Natural killer cell (primary cell): ENCODE results near the gene ENTREP1. TPM values are rescaled to one million over a fixed set of nuclear protein-coding genes. Genes with fewer than 3 reads are reported as not detected.
A peak's percentile ranks its signal among the peaks of the same experiment; 100 is the strongest.

ENCODE experiments used
- ATAC-seq, 3 donors: fragments of 150-1000 bp in 2 of 3; fragments of 200-7000 bp in 1 of 3; cut with Tn5 transposase; 1 replicate in 1 of 3; 2 replicates in 2 of 3; pipeline ENCODE4 v1.10.0; 2021; ENCODE audit warnings: mild to moderate bottlenecking in 2 of 3, moderate library complexity in 2 of 3
- DNase-seq, 2 donors: peaks; one replicate each; pipeline versions ENCODE4 v3.0.0 to v3.0.0-alpha.2; 2013 to 2021; ENCODE audit warnings: mixed read lengths in 1 of 2
- H3K27ac ChIP-seq: one replicate; pipeline ENCODE4 v1.5.1; 2013; ENCODE audit warnings: mild to moderate bottlenecking, low read length
- H3K27me3 ChIP-seq: one replicate; pipeline ENCODE4 v1.6.1; 2013; ENCODE audit warnings: low read length; ENCODE audit not compliant: control insufficient read depth, insufficient read depth
- H3K36me3 ChIP-seq: one replicate; pipeline ENCODE4 v1.6.1; 2013; ENCODE audit warnings: low read length; ENCODE audit not compliant: control insufficient read depth, insufficient read depth
- H3K4me1 ChIP-seq: one replicate; pipeline ENCODE4 v1.6.1; 2013; ENCODE audit warnings: low read length; ENCODE audit not compliant: control insufficient read depth, insufficient read depth
- H3K4me3 ChIP-seq: one replicate; pipeline ENCODE4 v1.5.1; 2013; ENCODE audit warnings: low read length
- H3K9me3 ChIP-seq: one replicate; pipeline ENCODE4 v1.6.1; 2013; ENCODE audit warnings: low read length; ENCODE audit not compliant: control insufficient read depth, insufficient read depth
- H3K27ac Mint-ChIP-seq, 2 donors: one replicate each; pipeline ENCODE4 v1.8.0; 2022; ENCODE audit warnings: mild to moderate bottlenecking in 2 of 2, mixed read lengths in 2 of 2, moderate library complexity in 1 of 2
- H3K27me3 Mint-ChIP-seq, 2 donors: one replicate each; pipeline ENCODE4 v1.8.0; 2022; ENCODE audit warnings: low read depth in 2 of 2, mixed read lengths in 2 of 2
- H3K36me3 Mint-ChIP-seq: one replicate; pipeline ENCODE4 v1.8.0; 2022; ENCODE audit warnings: mixed read lengths
- H3K4me1 Mint-ChIP-seq, 2 donors: one replicate each; pipeline ENCODE4 v1.8.0; 2022; ENCODE audit warnings: mixed read lengths in 2 of 2
- H3K4me3 Mint-ChIP-seq: one replicate; pipeline ENCODE4 v1.8.0; 2022; ENCODE audit warnings: mild to moderate bottlenecking, moderate library complexity, mixed read lengths
- H3K9me3 Mint-ChIP-seq, 2 donors: one replicate each; pipeline ENCODE4 v1.8.0; 2022; ENCODE audit warnings: mixed read lengths in 2 of 2
- WGBS: methylation state at CpG from one replicate; pipeline ENCODE4 v1.1.7; 2013; ENCODE audit warnings: missing lambda C conversion rate; ENCODE audit not compliant: insufficient coverage; 5-methylcytosine and 5-hydroxymethylcytosine counted together
- intact Hi-C: fragments of 100-400 bp; cut with micrococcal nuclease; formaldehyde crosslinking; loops from one replicate; pipeline ENCODE4 v1.14.2; 2022
- total RNA-seq, 4 donors: library from RNA; stranded (reverse); fragments of 120-200 nt in 1 of 4; gene quantifications; one replicate each; pipeline versions ENCODE4 v1.2.3 to v1.2.4, GENCODE V29; 2013 to 2022
- TF ChIP-seq, protein P1 (sequence below): fragments of 200-600 bp; IDR thresholded peaks from one replicate; pipeline ENCODE4 v1.8.0; 2022; ENCODE audit warnings: antibody characterized with exemption

The ENTREP1 gene
- total RNA-seq, 3 donors from 2014 or later (not counting 1 experiment from before 2014, with no cell fraction given): not detected

DNA sequence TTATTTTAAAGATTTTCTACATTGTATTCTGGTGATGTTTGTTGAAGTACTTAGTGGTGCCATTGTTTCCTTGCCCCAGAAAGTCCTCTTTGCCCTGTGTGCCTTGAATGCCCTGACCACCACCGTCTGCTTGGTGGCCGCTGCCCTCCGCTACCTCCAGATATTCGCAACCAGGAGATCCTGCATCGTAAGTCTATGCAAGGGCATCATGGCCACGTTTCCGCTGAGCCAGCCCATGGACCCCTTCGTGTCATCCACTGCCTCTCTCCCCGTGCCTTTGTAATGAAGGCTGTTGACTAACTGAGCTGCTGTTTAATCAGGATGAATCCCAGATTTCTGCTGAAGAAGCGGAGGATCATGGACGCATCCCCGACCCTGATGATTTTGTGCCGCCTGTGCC is 52.3 kb downstream of the ENTREP1 start:
- no peak for ATAC-seq
- Mint-ChIP-seq H3K27ac (no peak overlapping the region), H3K27me3 (no peaks in the 10 kb centered on the region), H3K4me3 (no peak overlapping the region), H3K4me1 (no peaks in the 10 kb centered on the region), H3K9me3 (no peaks in the 10 kb centered on the region), H3K36me3 (no peaks in the 10 kb centered on the region)
- Histone ChIP-seq H3K27ac (no peak overlapping the region), H3K36me3 (no peaks in the 10 kb centered on the region), H3K27me3 (no peaks in the 10 kb centered on the region), H3K4me3 (no peak overlapping the region), H3K9me3 (no peaks in the 10 kb centered on the region), H3K4me1 (no peaks in the 10 kb centered on the region)
- no peak for DNase-seq
- TF ChIP-seq, protein P1, sequence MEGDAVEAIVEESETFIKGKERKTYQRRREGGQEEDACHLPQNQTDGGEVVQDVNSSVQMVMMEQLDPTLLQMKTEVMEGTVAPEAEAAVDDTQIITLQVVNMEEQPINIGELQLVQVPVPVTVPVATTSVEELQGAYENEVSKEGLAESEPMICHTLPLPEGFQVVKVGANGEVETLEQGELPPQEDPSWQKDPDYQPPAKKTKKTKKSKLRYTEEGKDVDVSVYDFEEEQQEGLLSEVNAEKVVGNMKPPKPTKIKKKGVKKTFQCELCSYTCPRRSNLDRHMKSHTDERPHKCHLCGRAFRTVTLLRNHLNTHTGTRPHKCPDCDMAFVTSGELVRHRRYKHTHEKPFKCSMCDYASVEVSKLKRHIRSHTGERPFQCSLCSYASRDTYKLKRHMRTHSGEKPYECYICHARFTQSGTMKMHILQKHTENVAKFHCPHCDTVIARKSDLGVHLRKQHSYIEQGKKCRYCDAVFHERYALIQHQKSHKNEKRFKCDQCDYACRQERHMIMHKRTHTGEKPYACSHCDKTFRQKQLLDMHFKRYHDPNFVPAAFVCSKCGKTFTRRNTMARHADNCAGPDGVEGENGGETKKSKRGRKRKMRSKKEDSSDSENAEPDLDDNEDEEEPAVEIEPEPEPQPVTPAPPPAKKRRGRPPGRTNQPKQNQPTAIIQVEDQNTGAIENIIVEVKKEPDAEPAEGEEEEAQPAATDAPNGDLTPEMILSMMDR: no peak
- intact Hi-C loops: loop anchor here (10.0 kb wide), 1 partner anchor 48 kb away; no protein-coding TSS in a partner anchor
- 94% methylated on average over 13 of the region's 13 CpGs for WGBS

DNA sequence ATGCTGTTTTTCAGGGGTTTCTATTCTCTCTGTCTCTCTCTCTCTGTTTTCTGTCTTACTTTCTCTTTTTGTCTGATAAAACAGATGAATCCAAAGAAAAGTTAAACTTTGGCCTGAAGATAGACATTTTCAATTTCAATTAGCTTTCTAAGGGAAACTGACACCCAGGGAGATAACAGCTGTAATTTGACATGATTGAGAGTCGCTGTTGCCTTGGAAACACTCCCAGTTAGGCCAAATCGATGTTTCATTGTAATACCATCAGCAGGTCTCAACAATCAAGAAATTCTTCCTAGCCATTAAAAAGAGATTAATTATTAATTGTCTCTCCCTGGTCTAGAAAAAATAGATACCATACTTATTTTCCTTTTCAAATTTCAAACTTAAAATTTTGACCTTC is 53.0 kb downstream of the ENTREP1 start:
- ATAC-seq: no peak
- no peak for DNase-seq
- Mint-ChIP-seq H3K27me3 (no peaks in the 10 kb centered on the region), H3K4me3 (no peak overlapping the region), H3K9me3 (no peaks in the 10 kb centered on the region), H3K27ac (no peak overlapping the region), H3K4me1 (no peaks in the 10 kb centered on the region), H3K36me3 (no peaks in the 10 kb centered on the region)
- no peaks in the 10 kb centered on the region for H3K4me1 ChIP-seq
- no peaks in the 10 kb centered on the region for H3K27me3 ChIP-seq
- WGBS: 100% methylated on average over 2 of the region's 2 CpGs
- no peaks in the 10 kb centered on the region for H3K36me3 ChIP-seq
- H3K9me3 ChIP-seq: no peaks in the 10 kb centered on the region
- intact Hi-C loops: loop anchor here (10.0 kb wide), 1 partner anchor 47 kb away; no protein-coding TSS in a partner anchor
- no peak overlapping the region for H3K4me3 ChIP-seq
- TF ChIP-seq, protein P1: no peak
- H3K27ac ChIP-seq: no peak overlapping the region

- Histone ChIP-seq H3K4me3 (no peak overlapping the region), H3K9me3 (no peaks in the 10 kb centered on the region), H3K4me1 (no peaks in the 10 kb centered on the region), H3K27me3 (no peaks in the 10 kb centered on the region), H3K36me3 (no peaks in the 10 kb centered on the region), H3K27ac (no peak overlapping the region)
- H3K36me3 Mint-ChIP-seq: no peaks in the 10 kb centered on the region
- H3K4me1 Mint-ChIP-seq: no peaks in the 10 kb centered on the region
- intact Hi-C loops: loop anchor here (10.0 kb wide), 1 partner anchor 45 kb away; no protein-coding TSS in a partner anchor
- H3K27ac Mint-ChIP-seq: no peak overlapping the region
- WGBS: 85% methylated on average over 9 of the region's 9 CpGs
- DNase-seq (no peak), ATAC-seq (peak in 1 of 3 donors; percentile 24)
- no peaks in the 10 kb centered on the region for H3K9me3 Mint-ChIP-seq
- TF ChIP-seq, protein P1: no peak
- no peak overlapping the region for H3K4me3 Mint-ChIP-seq
- H3K27me3 Mint-ChIP-seq: no peaks in the 10 kb centered on the region
These were observed 54.4 kb downstream of the ENTREP1 start for GRCh38 chr9:69379270-69379982.
